A549 (cell line): ENCODE results near the gene CTNND2.

Source experiments
- BHLHE40 ChIP-seq: IDR thresholded peaks from 2 replicates; pipeline ENCODE4 v1.6.1; 2012; ENCODE audit warnings: low read depth, low read length, inconsistent platforms
- CHD2 ChIP-seq: fragments of 150-350 bp; IDR thresholded peaks from 2 replicates; pipeline ENCODE4 v1.6.1; 2014; ENCODE audit warnings: low read length; ENCODE audit not compliant: partially characterized antibody
- CTCF ChIP-seq: fragments of >200 bp; sonication (Bioruptor Twin); formaldehyde crosslinking; IDR thresholded peaks from 3 replicates; pipeline ENCODE4 v1.5.1; 2016
- EP300 ChIP-seq, 2 experiments: fragments of >200 bp; sonication (Bioruptor Twin); formaldehyde crosslinking; IDR thresholded peaks; 2 replicates in 1 of 2; 3 replicates in 1 of 2; pipeline ENCODE4 v1.6.1; 2016 to 2017
- ESRRA ChIP-seq: fragments of 150-350 bp; IDR thresholded peaks from 2 replicates; pipeline ENCODE4 v1.6.1; 2014; ENCODE audit warnings: mild to moderate bottlenecking, low read length, borderline replicate concordance
- MAFK ChIP-seq: fragments of 450-650 bp; IDR thresholded peaks from 2 replicates; pipeline ENCODE4 v1.6.1; 2014; ENCODE audit not compliant: partially characterized antibody
- MAX ChIP-seq: IDR thresholded peaks from 2 replicates; pipeline ENCODE4 v1.6.1; 2012
- POLR2A ChIP-seq: IDR thresholded peaks from 2 replicates; pipeline ENCODE4 v1.6.1; 2012; ENCODE audit warnings: mild to moderate bottlenecking, low read length
- RARB ChIP-seq: fragments of 250-450 bp; sonication (Bioruptor Pico); IDR thresholded peaks from 2 replicates; pipeline ENCODE4 v1.8.0; 2021; ENCODE audit warnings: mild to moderate bottlenecking, moderate library complexity
- RFX5 ChIP-seq: fragments of 450-650 bp; IDR thresholded peaks from 2 replicates; pipeline ENCODE4 v1.7.1; 2014; ENCODE audit warnings: antibody characterized with exemption, mild to moderate bottlenecking, moderate library complexity
- USF2 ChIP-seq: fragments of 450-650 bp; IDR thresholded peaks from 2 replicates; pipeline ENCODE4 v1.6.1; 2014; ENCODE audit warnings: antibody characterized with exemption

GRCh38 chr5:11364531-11364930, 539.7 kb downstream of the CTNND2 start:
- no peak for TF ChIP-seq CTCF
- no peak for TF ChIP-seq MAX
- TF ChIP-seq BHLHE40, result no peak
- no peak for TF ChIP-seq RARB (CRISPR knock-in tag)
- no peak for TF ChIP-seq EP300 (IDR thresholded peaks at IDR 0.05)
- TF ChIP-seq POLR2A, result no peak
- no peak for TF ChIP-seq USF2
- no peak for TF ChIP-seq CHD2
- no peak for TF ChIP-seq RFX5
- no peak for TF ChIP-seq MAFK
- no peak for TF ChIP-seq ESRRA
